ENCODE results near the gene KRTAP5-4.

GRCh38 chr11:1597994-1598380 is 24.0 kb downstream of the KRTAP5-4 start, which contains the start of gene KRTAP5-2:
- no peak for TF ChIP-seq CTCF (IDR thresholded peaks at IDR 0.05)
- TF ChIP-seq POLR2A (IDR thresholded peaks at IDR 0.05) = no peak
- TF ChIP-seq POLR2AphosphoS5 (IDR thresholded peaks at IDR 0.05) = no peak
- TF ChIP-seq EP300 (IDR thresholded peaks at IDR 0.05) = no peak
